ENCODE data around the gene GJC1. TPM values are rescaled to one million over a fixed set of nuclear protein-coding genes. Genes with fewer than 3 reads are reported as not detected.

GJC1 gene
- total RNA-seq, 2 experiments from 2014 or later = not detected

DNA sequence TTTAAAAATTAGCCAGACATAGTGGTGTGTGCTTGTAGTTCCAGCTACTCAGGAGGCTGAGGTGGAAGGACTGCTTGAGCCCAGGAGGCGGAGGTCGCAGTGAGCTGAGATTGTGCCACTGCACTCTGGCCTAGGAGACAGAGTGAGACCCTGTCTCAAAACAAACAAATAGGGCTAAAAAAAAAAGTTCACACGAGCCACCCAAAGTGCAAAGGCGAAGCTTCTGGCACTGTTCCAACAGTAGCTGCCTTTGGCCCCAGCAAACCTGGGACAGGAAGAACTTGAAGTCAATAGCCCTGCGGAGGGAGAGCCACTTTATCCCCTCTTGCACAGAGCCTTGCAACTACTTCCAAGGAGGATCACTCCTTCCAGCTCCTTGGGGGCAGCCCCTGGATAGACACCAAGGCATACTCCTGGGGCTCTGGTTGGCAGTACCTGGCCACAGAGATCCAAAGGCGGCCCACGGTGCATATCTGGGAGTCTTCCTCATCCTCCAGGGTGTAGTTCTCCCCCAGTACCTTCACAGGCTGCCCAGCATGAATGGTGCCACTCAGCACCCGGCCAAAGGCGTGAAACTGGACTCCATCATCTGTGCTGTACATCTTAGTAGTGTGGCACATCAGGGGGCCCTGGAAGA is 32.3 kb upstream of the GJC1 start:
- Histone ChIP-seq H3K4me1 (ENCODE audit: insufficient read depth, low read length) (no peaks in the 10 kb centered on the region), H3K27me3 (ENCODE audit: control insufficient read depth in 1 of 2, insufficient read depth in 2 of 2, low read length in 2 of 2) (no peaks in the 10 kb centered on the region), H3K27ac (ENCODE audit: low read depth in 1 of 2, low read length in 2 of 2) (no peak overlapping the region), H3K4me3 (ENCODE audit: low read length) (no peak overlapping the region), H3K36me3 (ENCODE audit: insufficient read depth, low read length) (peaks cover 84% of the 10 kb centered on the region), H3K9me3 (ENCODE audit: control insufficient read depth in 1 of 2, insufficient read depth in 1 of 2, low read length in 2 of 2) (no peaks in the 10 kb centered on the region)
- ChIA-PET POLR2A (interaction anchor here (1.4 kb wide), 1 partner anchor 84 kb away, joined by 3 read pairs; no protein-coding TSS in a partner anchor), CTCF (interaction anchor here (1.7 to 2.4 kb wide), 2 partner anchors 83 to 87 kb away, joined by 4 to 8 read pairs; no protein-coding TSS in a partner anchor)
- H3K9me3 Mint-ChIP-seq = no peaks in the 10 kb centered on the region
- intact Hi-C loops (cut with DNase I, micrococcal nuclease) = loop anchor here in 1 of 2 experiments (10.0 kb wide), 1 partner anchor 328 kb away; no protein-coding TSS in a partner anchor
- H3K27me3 Mint-ChIP-seq = no peaks in the 10 kb centered on the region
- peaks cover 90% of the 10 kb centered on the region for H3K36me3 Mint-ChIP-seq (ENCODE audit: low read depth)
- H3K4me3 Mint-ChIP-seq = no peak overlapping the region
- ATAC-seq (ENCODE audit: poor library complexity) (no peak), DNase-seq (no peak)
- no peaks in the 10 kb centered on the region for H3K4me1 Mint-ChIP-seq (ENCODE audit: low read depth)
- TF ChIP-seq, protein P1, sequence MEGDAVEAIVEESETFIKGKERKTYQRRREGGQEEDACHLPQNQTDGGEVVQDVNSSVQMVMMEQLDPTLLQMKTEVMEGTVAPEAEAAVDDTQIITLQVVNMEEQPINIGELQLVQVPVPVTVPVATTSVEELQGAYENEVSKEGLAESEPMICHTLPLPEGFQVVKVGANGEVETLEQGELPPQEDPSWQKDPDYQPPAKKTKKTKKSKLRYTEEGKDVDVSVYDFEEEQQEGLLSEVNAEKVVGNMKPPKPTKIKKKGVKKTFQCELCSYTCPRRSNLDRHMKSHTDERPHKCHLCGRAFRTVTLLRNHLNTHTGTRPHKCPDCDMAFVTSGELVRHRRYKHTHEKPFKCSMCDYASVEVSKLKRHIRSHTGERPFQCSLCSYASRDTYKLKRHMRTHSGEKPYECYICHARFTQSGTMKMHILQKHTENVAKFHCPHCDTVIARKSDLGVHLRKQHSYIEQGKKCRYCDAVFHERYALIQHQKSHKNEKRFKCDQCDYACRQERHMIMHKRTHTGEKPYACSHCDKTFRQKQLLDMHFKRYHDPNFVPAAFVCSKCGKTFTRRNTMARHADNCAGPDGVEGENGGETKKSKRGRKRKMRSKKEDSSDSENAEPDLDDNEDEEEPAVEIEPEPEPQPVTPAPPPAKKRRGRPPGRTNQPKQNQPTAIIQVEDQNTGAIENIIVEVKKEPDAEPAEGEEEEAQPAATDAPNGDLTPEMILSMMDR (IDR thresholded peaks at IDR 0.05) = no peak
- H3K27ac Mint-ChIP-seq = no peak overlapping the region

- TF ChIP-seq, protein P1 (IDR thresholded peaks at IDR 0.05) = no peak
- H3K27ac ChIP-seq (ENCODE audit: low read depth in 1 of 2, low read length in 2 of 2) = no peak overlapping the region
- H3K9me3 ChIP-seq (ENCODE audit: control insufficient read depth in 1 of 2, insufficient read depth in 1 of 2, low read length in 2 of 2) = no peaks in the 10 kb centered on the region
- DNase-seq = no peak
- H3K4me3 ChIP-seq (ENCODE audit: low read length) = no peak overlapping the region
- no peaks in the 10 kb centered on the region for H3K4me1 ChIP-seq (ENCODE audit: insufficient read depth, low read length)
- Mint-ChIP-seq H3K36me3 (ENCODE audit: low read depth) (peaks cover 92% of the 10 kb centered on the region), H3K27ac (no peak overlapping the region), H3K4me1 (ENCODE audit: low read depth) (no peaks in the 10 kb centered on the region), H3K4me3 (no peak overlapping the region), H3K9me3 (no peaks in the 10 kb centered on the region), H3K27me3 (no peaks in the 10 kb centered on the region)
- H3K27me3 ChIP-seq (ENCODE audit: control insufficient read depth in 1 of 2, insufficient read depth in 2 of 2, low read length in 2 of 2) = no peaks in the 10 kb centered on the region
- peaks cover 93% of the 10 kb centered on the region for H3K36me3 ChIP-seq (ENCODE audit: insufficient read depth, low read length)
- ChIA-PET POLR2A (no interaction called here), CTCF (interaction anchor here (1.1 kb wide), 1 partner anchor 80 kb away, joined by 3 read pairs; no protein-coding TSS in a partner anchor)
- ATAC-seq (ENCODE audit: poor library complexity) = no peak
- intact Hi-C loops (cut with DNase I, micrococcal nuclease) = loop anchor here in 1 of 2 experiments (10.0 kb wide), 1 partner anchor 325 kb away; no protein-coding TSS in a partner anchor
Observed at GRCh38 chr17:44859701-44860100, 29.6 kb upstream of the GJC1 start.

DNA sequence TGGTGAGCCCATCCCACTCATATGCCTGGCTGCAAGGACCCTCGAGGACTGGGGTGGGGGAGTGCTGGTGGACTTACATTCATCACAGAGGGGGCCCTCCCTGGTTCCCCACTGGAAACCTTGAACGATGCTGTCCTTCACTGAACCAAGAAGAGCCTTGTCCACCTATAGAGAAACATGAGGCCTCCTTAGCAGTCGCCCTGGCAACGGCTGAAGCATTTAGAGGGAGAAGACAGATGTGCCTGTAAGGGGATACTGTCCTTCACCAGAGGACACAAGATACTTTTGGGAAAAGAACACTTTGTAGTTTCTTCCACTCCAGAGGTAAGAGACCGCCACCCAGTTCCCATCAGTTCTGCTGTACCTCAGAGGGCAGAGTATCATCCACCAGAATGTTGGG is 24.1 kb upstream of the GJC1 start:
- Mint-ChIP-seq H3K27me3 (no peaks in the 10 kb centered on the region), H3K4me3 (no peak overlapping the region), H3K27ac (no peak overlapping the region), H3K4me1 (ENCODE audit: low read depth) (no peaks in the 10 kb centered on the region), H3K36me3 (ENCODE audit: low read depth) (peaks cover 92% of the 10 kb centered on the region), H3K9me3 (no peaks in the 10 kb centered on the region)
- no peak for ATAC-seq (ENCODE audit: poor library complexity)
- Histone ChIP-seq H3K4me3 (ENCODE audit: low read length) (no peak overlapping the region), H3K9me3 (ENCODE audit: control insufficient read depth in 1 of 2, insufficient read depth in 1 of 2, low read length in 2 of 2) (no peaks in the 10 kb centered on the region), H3K36me3 (ENCODE audit: insufficient read depth, low read length) (peaks cover 86% of the 10 kb centered on the region), H3K27me3 (ENCODE audit: control insufficient read depth in 1 of 2, insufficient read depth in 2 of 2, low read length in 2 of 2) (no peaks in the 10 kb centered on the region), H3K27ac (ENCODE audit: low read depth in 1 of 2, low read length in 2 of 2) (no peak overlapping the region), H3K4me1 (ENCODE audit: insufficient read depth, low read length) (no peaks in the 10 kb centered on the region)
- intact Hi-C loops (cut with DNase I, micrococcal nuclease) = no loop called here
- no peak for DNase-seq
- POLR2A ChIA-PET = no interaction called here
- CTCF ChIA-PET = no interaction called here
- TF ChIP-seq, protein P1 (IDR thresholded peaks at IDR 0.05) = no peak

All from CD4-positive, alpha-beta T cell (primary cell).